ENCODE measurements around the gene LARP6.
"Not testable (repeated sequence)": the region's sequence is repeated elsewhere in the genome, so short reads cannot be mapped to it uniquely, and the experiment has no call there.

The LARP6 gene
- total RNA-seq, result 0.12 to 0.17 reads per million in 2 experiments

DNA sequence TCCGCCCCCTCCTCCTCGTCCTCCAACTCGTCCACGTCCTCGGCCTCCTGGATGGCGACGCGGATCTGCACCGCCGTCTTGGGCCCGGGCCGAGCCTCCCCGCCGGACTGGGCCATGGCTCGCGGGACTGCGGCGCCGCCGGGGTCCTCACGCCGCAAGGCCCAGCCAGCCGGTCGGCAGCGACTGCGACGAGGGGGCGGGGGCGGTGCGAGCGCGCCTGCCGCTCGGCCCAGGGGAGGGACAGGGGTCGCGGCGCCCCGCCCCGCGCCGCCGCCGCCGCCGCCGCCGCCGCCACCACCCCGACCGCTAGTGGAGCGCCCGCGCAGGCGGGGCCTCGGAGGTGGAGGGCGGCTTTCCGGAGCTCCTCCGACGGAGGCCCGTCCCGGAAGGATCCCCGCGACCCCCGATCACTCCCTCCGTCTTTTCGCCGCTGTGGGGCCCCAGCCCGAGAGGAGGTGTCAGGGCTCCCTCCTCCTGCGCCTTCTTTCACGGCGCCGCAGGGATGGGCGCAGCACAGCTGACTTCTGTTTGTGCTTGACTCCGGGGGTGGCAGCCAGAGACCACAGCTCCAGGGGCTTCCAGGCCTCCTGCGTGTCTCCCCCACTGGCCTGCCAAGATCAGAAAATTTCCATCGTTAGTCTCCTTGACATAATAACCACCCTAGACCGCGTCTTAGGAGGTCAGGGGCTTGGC is at the start of gene LARP6:
Gene LARP6 (minus strand): TSS at position 185 of the 693 bp plus-strand sequence. CDS start 69 bp downstream, at position 116.
- DNase-seq (ENCODE audit: low read depth), result no peak

GRCh38 chr15:70902107-70902506 is 48.1 kb upstream of the LARP6 start:
- no peak for DNase-seq (ENCODE audit: low read depth)

- DNase-seq (ENCODE audit: low read depth), result no peak
Observed at GRCh38 chr15:70892912-70893560, 39.1 kb upstream of the LARP6 start.

DNA sequence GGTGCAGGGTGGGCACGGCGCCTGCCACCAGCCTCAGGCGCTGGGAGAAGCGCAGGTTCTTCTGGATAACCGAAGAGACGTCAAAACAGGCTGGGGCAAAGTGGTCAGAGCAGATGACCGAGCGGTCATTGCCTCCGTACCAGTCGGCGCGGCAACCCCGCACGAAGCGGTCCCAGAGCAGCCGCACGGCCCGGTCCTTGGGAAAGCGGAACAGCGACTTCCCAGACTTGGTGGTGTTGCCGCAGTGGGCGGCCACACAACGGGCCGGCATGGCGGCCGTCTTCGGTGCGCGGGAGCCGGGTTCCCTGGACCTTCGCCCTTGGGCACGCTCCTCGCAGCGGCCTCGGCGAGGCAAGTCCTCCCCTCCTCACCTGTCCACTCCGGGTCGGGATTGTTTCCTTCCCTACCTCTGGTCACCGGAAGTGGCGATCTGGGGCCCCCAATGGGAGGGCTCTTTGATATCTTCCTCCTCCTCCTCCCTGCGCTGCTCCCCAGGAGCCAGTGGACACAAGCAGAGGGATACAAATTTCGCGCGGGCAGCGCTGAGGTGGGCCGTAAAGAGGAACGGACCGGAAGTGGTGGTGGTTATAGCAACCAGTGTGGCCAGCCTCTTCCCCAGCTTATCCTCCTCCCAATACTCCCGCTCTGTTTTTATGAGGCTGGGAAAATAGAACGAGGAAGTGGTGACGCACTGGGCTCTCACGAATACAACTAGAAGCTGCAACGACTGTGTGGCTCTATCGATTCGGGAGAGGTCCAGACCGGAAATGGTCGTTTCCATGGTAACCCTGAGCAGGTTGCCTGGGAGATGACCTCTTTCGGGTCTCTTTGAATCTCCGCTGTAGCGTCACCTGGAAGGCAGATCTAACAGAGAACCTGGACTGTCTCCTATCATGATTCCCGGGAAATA is 38.3 kb upstream of the LARP6 start, which contains the start of the genes LRRC49 and THAP10:
Gene LRRC49 (plus strand): TSS at position 825 of the 910 bp plus-strand sequence. CDS start 69 bp downstream, at position 894.
Gene THAP10 (minus strand): TSS at position 432 of the 910 bp plus-strand sequence. CDS start 161 bp downstream, at position 271.
- no peak for DNase-seq (ENCODE audit: low read depth)

- no peak for DNase-seq (ENCODE audit: low read depth)
Observed at GRCh38 chr15:70882361-70882760, 28.4 kb upstream of the LARP6 start.

DNA sequence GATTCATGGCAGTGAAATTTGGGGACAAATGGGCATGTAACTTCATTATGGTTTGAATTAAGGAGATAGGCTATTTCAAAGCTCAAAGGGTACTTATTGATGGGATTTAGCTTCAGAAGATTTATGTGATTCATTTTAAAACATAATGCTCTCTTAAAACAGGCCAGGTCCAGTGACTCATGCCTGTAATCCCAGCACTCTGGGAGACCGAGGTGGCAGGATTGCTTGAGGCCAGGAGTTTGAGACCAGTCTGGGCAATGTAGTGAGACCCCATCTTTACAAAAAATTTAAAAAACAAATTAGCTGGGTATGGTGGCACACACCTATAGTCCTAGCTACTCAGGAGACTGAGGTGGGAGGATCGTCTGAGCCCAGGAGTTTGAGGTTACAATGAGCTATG is 26.8 kb upstream of the LARP6 start:
- no peak for DNase-seq (ENCODE audit: low read depth)

DNA sequence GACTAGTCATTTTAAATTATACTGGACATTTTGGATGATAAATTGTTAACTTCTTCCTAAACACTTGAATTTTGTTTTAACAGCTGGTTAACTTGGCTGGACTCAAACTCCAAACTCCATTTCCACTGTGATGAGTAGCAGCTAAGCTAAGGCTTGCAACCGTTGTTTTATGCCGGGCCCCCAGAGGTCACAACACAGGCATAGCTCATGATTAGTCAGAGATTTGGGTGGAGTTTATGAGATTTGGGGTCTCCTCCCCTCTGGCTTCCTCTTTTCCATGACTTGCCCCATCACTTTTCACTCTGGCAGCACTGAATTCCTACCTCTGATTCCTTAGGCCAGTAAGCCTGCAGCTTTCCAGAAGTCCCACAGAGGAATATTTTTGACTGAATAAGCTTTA is 25.4 kb upstream of the LARP6 start:
- DNase-seq (ENCODE audit: low read depth), result no peak

DNA sequence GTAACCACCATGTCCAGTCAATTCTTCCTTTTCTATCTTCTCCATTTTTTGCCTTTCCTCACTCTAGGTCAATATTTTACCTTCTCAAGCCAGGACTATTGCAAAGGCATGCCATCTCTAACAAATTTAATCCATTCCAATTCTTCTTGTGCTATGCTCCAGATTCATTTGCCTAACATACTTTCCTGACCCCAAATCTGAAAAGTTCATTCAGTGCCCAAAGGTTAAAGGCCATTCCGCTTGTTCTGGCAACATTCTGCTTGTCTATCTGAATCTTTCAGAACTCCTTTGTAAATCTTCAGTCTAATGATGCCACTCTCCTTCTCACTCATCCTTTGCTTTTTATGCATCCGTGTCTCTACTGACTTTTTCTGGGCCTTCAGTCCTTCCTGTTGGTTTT is 22.7 kb upstream of the LARP6 start:
- no peak for DNase-seq (ENCODE audit: low read depth)

GRCh38 chr15:70876011-70876410 is 22.1 kb upstream of the LARP6 start:
- DNase-seq (ENCODE audit: low read depth), result no peak

- DNase-seq (ENCODE audit: low read depth), result no peak
Observed at GRCh38 chr15:70875001-70875782, 21.2 kb upstream of the LARP6 start.

DNA sequence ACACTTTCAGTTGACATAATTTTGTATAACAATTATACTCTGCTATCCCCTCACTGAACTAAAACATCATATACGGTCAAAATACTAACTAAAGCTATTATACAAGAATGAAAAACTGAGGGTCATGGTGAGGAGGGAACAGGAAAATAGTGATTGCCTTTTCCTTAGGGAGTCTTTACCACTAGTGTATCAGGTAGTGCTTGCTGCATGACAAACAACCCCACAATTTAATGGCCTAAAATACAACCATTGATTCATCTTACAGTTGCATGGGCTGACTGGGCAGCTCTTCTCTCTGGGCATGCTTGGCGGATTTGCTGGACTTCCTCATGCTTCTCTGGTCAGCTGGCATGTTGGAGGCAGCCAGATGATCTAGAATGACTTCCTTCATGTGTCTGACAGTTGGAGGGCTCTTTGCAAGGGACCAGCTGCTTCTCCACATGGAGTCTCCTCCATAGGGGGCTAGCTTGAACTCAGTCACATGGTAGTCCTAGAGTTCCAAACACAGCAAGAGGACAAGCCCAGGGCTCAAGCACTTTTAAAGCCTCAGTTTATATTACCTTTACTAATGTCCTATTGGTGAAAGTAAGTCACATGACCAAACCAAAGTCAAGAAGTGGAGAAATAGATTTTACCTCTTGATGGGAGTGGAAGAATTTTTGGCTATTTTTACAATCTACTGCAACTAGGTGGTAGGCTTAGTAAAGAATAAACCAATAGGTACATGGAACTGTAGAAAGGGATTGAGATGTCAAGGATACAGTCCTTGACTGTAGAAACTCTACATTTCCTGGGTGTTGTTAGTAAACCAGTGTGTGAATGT is 19.5 kb upstream of the LARP6 start:
- DNase-seq (ENCODE audit: low read depth), result no peak

- not testable (repeated sequence) for DNase-seq (ENCODE audit: low read depth)
Observed at GRCh38 chr15:70871490-70871889, 17.5 kb upstream of the LARP6 start.

DNA sequence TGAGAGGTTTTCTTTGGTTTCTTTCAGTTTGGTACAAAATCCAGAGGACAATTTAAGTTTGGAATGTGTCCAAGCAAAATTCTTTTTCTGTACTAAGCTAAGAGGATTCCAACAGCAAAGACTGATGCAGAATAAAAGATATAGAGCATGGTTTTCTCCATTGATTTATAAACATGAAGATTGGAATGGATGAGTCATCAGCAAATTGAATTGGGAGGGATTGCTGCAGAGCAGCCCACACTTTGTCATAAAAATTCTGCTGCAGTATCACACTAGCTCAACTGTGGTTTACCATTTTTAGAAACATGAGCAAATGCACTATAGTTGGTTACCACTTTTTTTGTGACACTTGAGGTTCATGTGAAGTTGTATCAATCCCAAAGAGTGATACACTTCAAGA is 16.1 kb upstream of the LARP6 start:
- DNase-seq (ENCODE audit: low read depth), result no peak

DNA sequence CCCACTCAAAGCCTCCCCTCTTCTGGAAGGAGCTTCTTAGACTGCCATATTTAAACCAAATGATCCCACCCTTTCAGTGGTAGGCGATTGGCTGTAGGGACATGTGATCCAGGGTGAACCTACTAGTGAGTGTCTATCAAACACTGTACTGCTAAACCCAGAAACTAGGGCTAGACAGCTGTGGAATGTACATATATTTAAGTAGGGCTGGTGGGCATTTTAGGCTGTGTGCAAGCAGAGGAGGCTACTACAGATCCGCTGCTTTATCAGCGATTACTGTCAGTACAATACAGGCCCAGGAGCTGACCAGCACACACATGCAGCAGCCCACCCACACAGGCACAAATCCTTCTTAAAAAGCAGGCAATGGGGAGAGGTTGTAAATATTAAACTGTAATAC is 15.4 kb upstream of the LARP6 start:
- DNase-seq (ENCODE audit: low read depth), result no peak

GRCh38 chr15:70867911-70868467 is 14.0 kb upstream of the LARP6 start:
- DNase-seq (ENCODE audit: low read depth), result no peak

DNA sequence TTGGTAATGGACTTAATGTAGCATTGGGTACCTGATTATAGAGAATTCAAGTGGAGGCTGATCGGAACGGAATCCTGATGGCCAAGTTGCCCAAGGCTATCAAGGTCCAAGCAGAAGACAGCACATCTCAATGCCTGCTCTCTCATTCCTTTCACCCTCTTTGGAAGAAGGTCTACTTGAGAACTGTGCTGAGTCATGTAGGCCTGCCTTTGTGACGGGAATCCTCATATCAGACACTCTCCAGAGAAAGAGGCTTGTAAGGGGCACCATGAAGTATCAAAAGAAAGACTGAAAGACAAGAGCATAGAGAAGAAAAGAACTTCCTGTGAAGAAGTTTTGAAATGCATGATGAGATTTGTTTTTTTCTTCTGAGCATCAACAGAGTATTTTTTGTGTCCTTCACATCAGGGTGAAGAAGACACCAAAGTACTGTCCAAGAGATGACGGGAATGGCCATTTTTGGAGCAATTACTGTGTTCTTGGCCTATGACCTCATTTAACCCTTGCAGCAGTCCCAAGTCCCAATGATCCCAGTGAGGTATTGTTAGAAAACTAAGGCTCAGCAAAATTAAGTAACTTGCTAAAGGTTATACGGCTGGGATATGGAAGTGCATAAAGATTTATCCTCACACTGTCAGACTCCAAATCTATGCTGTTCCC is 13.2 kb upstream of the LARP6 start:
- no peak for DNase-seq (ENCODE audit: low read depth)

DNA sequence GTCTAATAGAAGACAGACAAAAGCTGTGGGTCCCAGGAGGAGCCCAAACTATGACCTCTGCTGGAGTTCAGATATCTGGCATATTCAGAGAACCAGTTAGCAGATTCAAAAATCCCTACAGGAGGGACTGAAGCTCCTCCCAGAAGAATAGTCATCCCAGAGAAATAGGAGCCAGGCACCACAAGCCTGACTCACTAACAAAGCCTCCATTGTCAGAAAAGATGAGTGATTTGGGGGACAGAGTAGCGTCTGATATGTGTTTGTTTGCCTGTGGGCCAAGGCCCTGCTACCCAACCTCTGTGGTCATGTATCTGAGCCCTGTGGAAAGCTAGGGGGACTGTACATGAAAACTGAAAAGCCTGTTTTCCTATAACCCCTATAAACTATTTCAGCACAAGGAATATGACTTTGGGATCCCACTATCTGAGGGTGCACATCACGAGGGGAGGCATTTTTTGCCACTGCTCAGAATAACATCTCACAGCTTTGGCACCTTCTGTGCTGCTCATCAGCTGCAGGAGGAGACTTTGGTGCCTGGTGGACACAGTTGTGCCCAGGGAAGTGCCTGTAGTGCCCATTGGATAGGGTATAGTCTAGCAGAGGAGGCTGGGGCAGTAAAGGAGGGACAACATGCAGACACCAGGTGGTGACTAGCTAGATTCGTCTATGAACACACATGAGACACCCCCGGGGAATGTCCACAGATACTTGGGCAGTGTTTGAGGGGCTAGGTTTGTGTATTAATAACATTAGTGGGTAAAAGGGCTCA is 9.7 kb upstream of the LARP6 start:
- no peak for DNase-seq (ENCODE audit: low read depth)

DNA sequence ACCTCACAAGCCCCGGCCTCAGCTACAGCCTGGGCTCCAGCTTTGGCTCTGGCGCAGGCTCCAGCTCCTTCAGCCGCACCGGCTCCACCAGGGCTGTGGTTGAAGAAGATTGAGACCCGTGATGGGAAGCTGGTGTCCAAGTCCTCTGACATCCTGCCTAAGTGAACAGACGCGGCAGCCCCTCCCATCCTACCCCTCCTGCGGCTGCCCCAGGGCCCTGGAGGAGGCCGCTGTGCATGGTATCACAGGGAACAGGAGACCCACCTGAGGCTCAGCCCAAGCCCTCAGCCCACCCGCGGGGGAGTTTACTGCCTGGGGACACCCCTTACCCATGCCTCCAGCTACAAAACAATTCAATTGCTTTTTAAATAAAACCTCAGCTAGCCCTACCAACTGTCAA is 6.0 kb upstream of the LARP6 start:
- DNase-seq (ENCODE audit: low read depth), result no peak

GRCh38 chr15:70859322-70859908 is 5.5 kb upstream of the LARP6 start:
- no peak for DNase-seq (ENCODE audit: low read depth)

Measured in T follicular helper cell (primary cell).